ENCODE results near the gene GPR153. TPM values are rescaled to one million over a fixed set of nuclear protein-coding genes. Genes with fewer than 3 reads are reported as not detected.

Gene GPR153
- total RNA-seq, 1 donor from 2014 or later = 4.2 TPM

DNA sequence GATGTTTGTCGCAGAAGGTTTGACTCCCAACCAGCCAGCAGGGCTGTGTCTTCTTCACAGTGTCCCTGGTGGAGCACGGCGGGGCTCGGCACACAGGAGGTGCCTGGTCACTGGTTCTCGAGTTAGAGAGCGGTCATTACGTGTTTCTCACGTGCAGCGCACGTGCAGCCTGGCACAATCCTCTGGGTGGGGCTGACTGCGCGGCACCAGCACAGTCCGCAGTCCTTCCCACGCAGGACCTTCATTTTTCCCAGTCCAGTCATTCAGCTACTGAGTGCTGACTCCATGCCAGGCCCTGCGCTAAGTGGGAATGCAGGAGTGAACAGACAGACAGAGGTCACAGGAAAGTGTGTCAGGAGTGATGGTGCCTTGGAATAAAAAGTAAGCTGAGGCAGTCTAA is 46.2 kb upstream of the GPR153 start:
- no peak for DNase-seq (ENCODE audit: extremely low spot score, unreplicated experiment)
- Mint-ChIP-seq H3K4me1 (ENCODE audit: unreplicated experiment) (no peaks in the 10 kb centered on the region), H3K4me3 (ENCODE audit: unreplicated experiment) (no peak overlapping the region), H3K27ac (ENCODE audit: unreplicated experiment) (no peak overlapping the region), H3K36me3 (ENCODE audit: unreplicated experiment) (peaks cover 6% of the 10 kb centered on the region), H3K9me3 (ENCODE audit: unreplicated experiment) (no peaks in the 10 kb centered on the region), H3K27me3 (ENCODE audit: unreplicated experiment) (no peaks in the 10 kb centered on the region)
- TF ChIP-seq CTCF (IDR thresholded peaks at IDR 0.05) = no peak

- Mint-ChIP-seq H3K36me3 (ENCODE audit: unreplicated experiment) (peaks cover 6% of the 10 kb centered on the region), H3K9me3 (ENCODE audit: unreplicated experiment) (no peaks in the 10 kb centered on the region), H3K27me3 (ENCODE audit: unreplicated experiment) (no peaks in the 10 kb centered on the region), H3K4me1 (ENCODE audit: unreplicated experiment) (peaks cover 3% of the 10 kb centered on the region), H3K4me3 (ENCODE audit: unreplicated experiment) (no peak overlapping the region), H3K27ac (ENCODE audit: unreplicated experiment) (no peak overlapping the region)
- no peak for TF ChIP-seq CTCF (IDR thresholded peaks at IDR 0.05)
- no peak for DNase-seq (ENCODE audit: extremely low spot score, unreplicated experiment)
Measured at GRCh38 chr1:6303397-6304012, 42.6 kb upstream of the GPR153 start.

GRCh38 chr1:6302568-6302967 is 41.7 kb upstream of the GPR153 start:
- DNase-seq (ENCODE audit: extremely low spot score, unreplicated experiment) = no peak

DNA sequence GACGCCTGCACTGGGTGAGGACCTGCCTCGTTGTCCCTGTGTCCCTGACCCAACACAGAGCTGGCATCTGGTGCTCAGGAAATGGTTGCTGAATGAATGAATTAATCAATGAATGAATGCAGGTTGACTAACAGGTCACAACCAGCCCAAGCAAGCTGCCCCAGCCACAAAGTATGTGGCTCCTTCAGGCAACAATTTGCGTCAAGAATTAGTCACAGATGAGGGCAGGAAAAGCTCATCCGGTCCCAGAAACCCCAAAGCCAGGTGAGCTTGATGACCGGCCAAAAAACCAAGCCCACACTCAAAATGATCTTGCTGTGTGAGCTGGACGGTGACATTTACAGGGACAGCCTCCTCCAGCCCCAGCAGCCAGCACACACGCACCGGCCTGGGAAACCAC is 40.6 kb upstream of the GPR153 start:
- no peaks in the 10 kb centered on the region for H3K9me3 Mint-ChIP-seq (ENCODE audit: unreplicated experiment)
- no peaks in the 10 kb centered on the region for H3K27me3 Mint-ChIP-seq (ENCODE audit: unreplicated experiment)
- H3K36me3 Mint-ChIP-seq (ENCODE audit: unreplicated experiment) = peaks cover 2% of the 10 kb centered on the region
- no peak overlapping the region for H3K4me3 Mint-ChIP-seq (ENCODE audit: unreplicated experiment)
- H3K4me1 Mint-ChIP-seq (ENCODE audit: unreplicated experiment) = peaks cover 3% of the 10 kb centered on the region
- DNase-seq (ENCODE audit: extremely low spot score, unreplicated experiment) = no peak
- H3K27ac Mint-ChIP-seq (ENCODE audit: unreplicated experiment) = no peak overlapping the region
- TF ChIP-seq CTCF (IDR thresholded peaks at IDR 0.05) = no peak

More at GRCh38 chr1:6302568-6302967, 41.7 kb upstream of the GPR153 start:
- no peak overlapping the region for H3K4me3 Mint-ChIP-seq (ENCODE audit: unreplicated experiment)
- no peak for TF ChIP-seq CTCF (IDR thresholded peaks at IDR 0.05)
- no peak overlapping the region for H3K27ac Mint-ChIP-seq (ENCODE audit: unreplicated experiment)
- H3K9me3 Mint-ChIP-seq (ENCODE audit: unreplicated experiment) = no peaks in the 10 kb centered on the region
- H3K4me1 Mint-ChIP-seq (ENCODE audit: unreplicated experiment) = peaks cover 3% of the 10 kb centered on the region
- H3K36me3 Mint-ChIP-seq (ENCODE audit: unreplicated experiment) = peaks cover 6% of the 10 kb centered on the region
- no peaks in the 10 kb centered on the region for H3K27me3 Mint-ChIP-seq (ENCODE audit: unreplicated experiment)

- peaks cover 3% of the 10 kb centered on the region for H3K4me1 Mint-ChIP-seq (ENCODE audit: unreplicated experiment)
- no peak overlapping the region for H3K27ac Mint-ChIP-seq (ENCODE audit: unreplicated experiment)
- TF ChIP-seq CTCF (IDR thresholded peaks at IDR 0.05) = no peak
- H3K36me3 Mint-ChIP-seq (ENCODE audit: unreplicated experiment) = peaks cover 1% of the 10 kb centered on the region
- no peaks in the 10 kb centered on the region for H3K9me3 Mint-ChIP-seq (ENCODE audit: unreplicated experiment)
- no peaks in the 10 kb centered on the region for H3K27me3 Mint-ChIP-seq (ENCODE audit: unreplicated experiment)
- no peak for DNase-seq (ENCODE audit: extremely low spot score, unreplicated experiment)
- no peak overlapping the region for H3K4me3 Mint-ChIP-seq (ENCODE audit: unreplicated experiment)
Measured at GRCh38 chr1:6300342-6301048, 39.6 kb upstream of the GPR153 start.
